HCT116 (cell line): Measurements from ENCODE around the gene PRKAG1. TPM values are rescaled to one million over a fixed set of nuclear protein-coding genes. Genes with fewer than 3 reads are reported as not detected.

Experiments
- CBX3 ChIP-seq: IDR thresholded peaks from 2 replicates; pipeline ENCODE4 v1.6.1; 2012; ENCODE audit warnings: low read depth
- CTCF ChIP-seq, 3 experiments: fragments of 200-600 bp in 1 of 3; sonication (generic) in 1 of 3; IDR thresholded peaks in 2 of 3; conservative IDR thresholded peaks in 1 of 3; 2 replicates each; pipeline ENCODE4 v1.5.1; 2012 to 2017; ENCODE audit warnings: low read depth in 2 of 3, low read length in 2 of 3, antibody characterized with exemption in 1 of 3, borderline replicate concordance in 1 of 3, control low read depth in 1 of 3, mild to moderate bottlenecking in 1 of 3, mixed read lengths in 1 of 3, mixed run types in 1 of 3, moderate library complexity in 1 of 3; ENCODE audit not compliant: insufficient read depth in 1 of 3
- FOSL1 ChIP-seq: IDR thresholded peaks from 2 replicates; pipeline ENCODE4 v1.6.1; 2012; ENCODE audit warnings: low read depth
- JUND ChIP-seq: IDR thresholded peaks from 2 replicates; pipeline ENCODE4 v1.6.1; 2012
- MAX ChIP-seq: IDR thresholded peaks from 2 replicates; pipeline ENCODE4 v1.6.1; 2012
- POLR2AphosphoS5 ChIP-seq: IDR thresholded peaks from 2 replicates; pipeline ENCODE4 v1.6.1; 2011; ENCODE audit warnings: mild to moderate bottlenecking, low read depth, low read length, moderate library complexity
- RAD21 ChIP-seq: IDR thresholded peaks from 2 replicates; pipeline ENCODE4 v1.6.1; 2012; ENCODE audit warnings: low read depth, mild to moderate bottlenecking
- SRF ChIP-seq: IDR thresholded peaks from 2 replicates; pipeline ENCODE4 v1.6.1; 2012; ENCODE audit warnings: low read depth
- TCF7L2 ChIP-seq: IDR thresholded peaks from 2 replicates; pipeline ENCODE4 v1.7.0; 2011; ENCODE audit warnings: borderline replicate concordance, inconsistent platforms; ENCODE audit not compliant: insufficient read depth, insufficient read length; ENCODE audit errors: extremely low read depth
- ZBTB33 ChIP-seq: IDR thresholded peaks from 2 replicates; pipeline ENCODE4 v1.6.1; 2011; ENCODE audit warnings: mild to moderate bottlenecking, low read length, moderate library complexity; ENCODE audit not compliant: insufficient replicate concordance; ENCODE audit errors: extremely low read depth
- ZFX ChIP-seq: fragments of 450-650 bp; IDR thresholded peaks from 2 replicates; pipeline ENCODE4 v1.6.1; 2017
- total RNA-seq: library from RNA; stranded (reverse); gene quantifications from one replicate; pipeline ENCODE4 v1.2.1, GENCODE V29; 2021; ENCODE audit not compliant: unreplicated experiment

Gene PRKAG1
- total RNA-seq, 1 experiment from 2014 or later: 64.6 TPM

- TF ChIP-seq ZBTB33 (no peak), CBX3 (peak; percentile 94), POLR2AphosphoS5 (peak; percentile 77), MAX (peak; percentile 98), RAD21 (no peak), TCF7L2 (peak; percentile 75), CTCF (IDR thresholded peaks at IDR 0.05 in 2 of 3, conservative IDR thresholded peaks at IDR 0.05 in 1 of 3; ENCODE audit: borderline replicate concordance in 1 of 3, insufficient read depth in 1 of 3, low read depth in 2 of 3, low read length in 2 of 3) (peak in 2 of 3 experiments; percentile 18 to 35; a peak in 3 of 6 replicates), FOSL1 (no peak), SRF (no peak), ZFX (peak; percentile 94), JUND (peak; percentile 67; the same call in 1 of the 2 replicates)
- TF ChIP-seq, all 23 proteins: peak for 12
Observed at GRCh38 chr12:49060237-49061156, 41.9 kb upstream of the PRKAG1 start, which contains the start of gene KMT2D (continued).
